Glomerular endothelial cell (primary cell): ENCODE data around the gene RSRC1. TPM values are rescaled to one million over a fixed set of nuclear protein-coding genes. Genes with fewer than 3 reads are reported as not detected.
"Not testable (repeated sequence)": the region's sequence is repeated elsewhere in the genome, so short reads cannot be mapped to it uniquely, and the experiment has no call there.

Experiments
- DNase-seq: peaks from one replicate; pipeline ENCODE4 v3.0.0-alpha.2; 2011; ENCODE audit warnings: low read depth, low spot score; ENCODE audit errors: extremely low read depth
- total RNA-seq: library from RNA; depleted of rRNA; stranded (reverse); fragments of >200 nt; gene quantifications from 2 replicates; pipeline ENCODE4 v1.2.3, GENCODE V29; 2015

The RSRC1 gene
- total RNA-seq, 1 donor from 2014 or later, result 26.9 TPM

DNA sequence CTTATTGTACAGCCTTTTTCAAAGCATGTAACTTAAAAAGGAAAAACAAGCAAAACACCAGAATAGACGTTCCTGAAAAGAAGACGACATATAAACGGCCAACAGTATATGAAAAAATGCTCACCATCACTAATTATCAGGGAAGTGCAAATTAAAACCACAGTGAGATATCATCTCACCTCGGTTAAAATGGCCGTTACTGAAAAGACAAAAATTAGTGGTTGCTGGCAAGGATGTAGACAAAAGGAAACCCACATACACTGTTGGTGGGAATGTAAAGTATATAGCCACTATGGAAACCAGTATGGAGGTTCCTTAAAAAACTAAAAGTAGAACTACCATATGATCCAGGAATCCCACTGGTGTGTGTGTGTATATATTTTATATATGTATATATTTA is 396.6 kb downstream of the RSRC1 start:
- no peak for DNase-seq

DNA sequence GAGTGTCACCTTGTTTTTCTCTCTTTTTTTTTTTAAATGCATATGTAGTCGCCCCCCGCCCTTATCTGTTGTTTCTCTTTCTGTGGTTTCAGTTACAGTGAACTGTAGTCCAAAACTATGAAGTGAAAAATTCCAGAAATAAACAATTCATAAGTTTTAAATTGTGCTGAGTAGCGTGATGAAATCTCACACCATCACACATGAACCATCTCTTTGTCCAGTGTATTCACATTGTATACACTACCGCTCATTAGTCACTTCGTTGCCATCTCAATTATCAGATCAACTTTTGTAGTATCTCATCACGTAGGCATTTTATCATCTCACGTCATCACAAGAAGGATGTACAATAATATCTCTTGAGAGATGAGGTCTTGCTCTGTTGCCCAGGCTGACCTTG is 398.6 kb downstream of the RSRC1 start:
- no peak for DNase-seq

DNA sequence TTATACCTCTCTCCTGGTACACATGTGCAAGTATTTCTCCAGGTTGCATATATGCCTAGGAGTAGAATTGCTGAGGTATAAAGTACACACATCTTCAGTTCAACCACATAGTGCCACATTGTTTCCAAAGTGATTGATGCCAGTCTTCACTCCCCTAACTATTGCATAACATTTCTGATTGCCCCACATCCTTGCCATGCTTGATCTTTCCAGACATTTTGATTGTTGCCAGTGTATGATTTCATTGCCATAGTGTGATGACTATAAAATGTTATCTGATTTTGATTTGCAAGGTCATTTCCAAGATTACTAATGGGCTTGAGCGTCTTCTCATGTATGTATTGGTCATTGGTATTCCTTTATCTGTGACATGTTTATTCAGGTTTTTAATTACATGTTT is 400.0 kb downstream of the RSRC1 start:
- no peak for DNase-seq

DNA sequence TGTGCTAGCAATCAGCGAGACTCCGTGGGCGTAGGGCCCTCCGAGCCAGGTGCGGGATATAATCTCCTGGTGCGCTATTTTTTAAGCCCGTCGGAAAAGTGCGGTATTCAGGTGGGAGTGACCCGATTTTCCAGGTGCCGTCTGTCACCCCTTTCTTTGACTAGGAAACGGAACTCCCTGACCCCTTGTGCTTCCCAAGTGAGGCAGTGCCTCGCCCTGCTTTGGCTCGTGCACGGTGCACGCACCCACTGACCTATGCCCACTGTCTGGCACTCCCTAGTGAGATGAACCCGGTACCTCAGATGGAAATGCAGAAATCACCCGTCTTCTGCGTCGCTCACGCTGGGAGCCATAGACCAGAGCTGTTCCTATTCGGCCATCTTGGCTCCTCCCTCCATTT is 406.8 kb downstream of the RSRC1 start:
- not testable (repeated sequence) for DNase-seq

DNA sequence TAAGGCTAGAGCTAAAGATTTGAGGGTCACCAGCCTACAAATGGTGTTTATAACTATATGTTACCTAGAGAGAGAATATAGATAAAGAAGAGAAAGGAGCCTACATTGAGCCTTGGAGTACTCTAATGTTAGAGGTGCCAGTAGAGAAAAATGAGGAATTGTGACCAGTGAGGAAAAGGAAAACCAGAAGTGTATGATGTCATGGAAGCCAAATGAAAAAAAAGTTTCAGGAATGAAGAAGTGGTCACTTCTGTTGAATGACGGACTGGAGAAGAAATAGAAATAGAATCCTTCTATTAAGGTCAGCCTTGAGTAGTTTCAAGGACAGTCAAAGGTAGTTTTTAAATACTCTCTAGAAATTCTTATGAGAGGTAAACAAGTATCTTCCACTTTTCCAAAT is 409.9 kb downstream of the RSRC1 start:
- DNase-seq, result no peak

DNA sequence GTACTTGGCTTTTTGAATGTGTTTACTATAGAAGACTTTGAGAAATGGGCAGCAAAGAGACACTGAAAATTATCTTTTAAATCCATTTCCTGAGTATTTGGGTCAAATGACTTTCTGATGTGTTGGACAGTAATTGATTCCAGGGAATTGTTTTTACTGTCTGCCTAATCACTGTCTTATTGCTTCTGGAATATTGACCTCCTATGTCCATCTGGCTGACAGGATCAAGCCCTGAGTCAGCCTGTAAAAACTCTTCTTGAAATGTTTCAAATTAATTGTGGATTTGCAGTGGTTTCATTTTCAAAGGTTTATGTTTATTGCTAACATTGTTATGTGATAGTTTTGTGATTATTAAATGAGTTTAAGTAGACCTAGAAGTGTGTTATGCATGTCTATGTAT is 410.5 kb downstream of the RSRC1 start:
- no peak for DNase-seq

DNA sequence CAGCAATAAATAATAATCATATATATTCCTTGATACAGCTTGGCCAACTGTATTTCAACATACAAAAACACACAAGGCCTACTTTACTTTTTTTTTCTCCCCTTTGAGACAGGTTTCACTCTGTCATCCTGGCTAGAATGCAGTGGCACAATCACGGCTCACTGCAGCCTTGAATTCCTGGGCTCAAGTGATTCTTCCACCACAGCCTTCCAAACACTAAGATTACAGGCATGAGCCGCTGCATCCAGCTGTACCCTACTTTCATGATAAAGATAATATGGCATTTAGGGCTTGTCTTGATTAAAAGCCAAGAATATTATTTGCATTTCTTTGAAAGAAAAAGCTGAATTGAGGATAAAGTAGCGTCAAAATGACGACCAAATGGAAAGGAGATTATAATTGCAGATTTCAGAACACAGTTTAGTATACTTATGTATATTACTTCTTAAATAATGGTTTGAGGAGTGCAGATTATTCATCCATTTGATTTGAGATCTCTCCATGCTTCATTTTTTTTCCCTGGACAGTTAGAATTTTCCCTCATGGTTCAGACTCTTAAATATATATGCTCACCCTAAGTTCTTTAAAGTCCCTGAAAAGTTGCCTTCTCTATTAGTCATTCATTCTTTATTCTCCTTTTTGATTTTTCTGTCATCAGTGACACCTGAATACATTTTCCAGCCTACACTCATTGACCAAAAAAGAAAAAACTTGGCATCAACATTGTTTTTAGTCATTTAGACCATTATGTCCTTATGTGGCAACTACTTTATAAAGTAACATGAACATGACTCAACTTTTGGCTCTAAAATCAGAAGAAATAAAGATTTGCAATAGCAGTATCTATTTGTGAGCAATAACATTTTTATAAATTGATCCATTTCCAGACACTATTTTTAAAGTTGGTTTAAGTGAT is 412.6 kb downstream of the RSRC1 start:
- DNase-seq, result no peak

DNA sequence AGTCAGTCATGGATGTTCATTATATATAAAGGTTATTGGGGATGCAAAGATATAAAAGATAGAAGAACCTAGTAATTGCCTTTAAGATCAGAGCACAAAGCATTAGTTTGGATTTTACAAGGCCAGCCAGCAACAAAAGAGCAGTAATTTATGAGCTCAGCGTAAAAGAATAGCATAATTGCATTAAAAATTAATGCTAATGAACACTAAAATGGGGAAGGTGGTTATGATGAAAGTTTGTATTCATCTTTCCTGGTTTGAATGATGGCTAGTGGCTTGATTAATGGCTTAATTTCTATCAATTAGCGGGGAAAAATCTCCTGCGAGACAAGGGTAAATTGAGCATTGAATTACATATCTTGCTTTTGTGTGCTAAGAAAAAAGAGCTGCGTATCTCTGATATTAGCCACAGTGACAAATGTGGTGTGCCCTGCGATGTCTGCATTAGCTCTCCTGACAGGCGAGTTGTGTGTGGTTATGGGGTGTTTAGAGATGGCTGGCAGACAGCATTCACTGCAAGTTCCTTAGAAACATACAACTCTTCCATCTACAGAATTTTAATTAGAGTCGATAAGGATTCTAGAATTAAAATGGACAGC is 418.3 kb downstream of the RSRC1 start:
- no peak for DNase-seq

DNA sequence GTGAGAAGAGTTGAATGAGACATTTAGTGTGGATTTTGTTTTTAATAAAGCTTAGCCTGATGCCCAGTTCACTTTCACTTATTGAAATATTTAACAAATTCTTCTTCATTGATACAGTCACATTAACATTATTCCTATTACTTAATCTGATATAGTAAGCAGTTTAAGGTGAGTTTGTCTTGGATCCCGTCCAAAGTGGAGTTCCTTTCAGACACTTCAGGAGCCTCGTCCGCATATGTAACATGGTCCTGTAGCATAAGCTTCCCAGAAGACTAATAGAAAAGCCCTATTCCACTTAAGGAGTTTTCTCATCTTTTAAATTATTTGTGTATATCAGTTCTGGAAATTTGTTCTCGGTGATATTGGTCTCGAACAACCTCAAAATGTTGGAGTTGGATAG is 421.4 kb downstream of the RSRC1 start:
- no peak for DNase-seq

DNA sequence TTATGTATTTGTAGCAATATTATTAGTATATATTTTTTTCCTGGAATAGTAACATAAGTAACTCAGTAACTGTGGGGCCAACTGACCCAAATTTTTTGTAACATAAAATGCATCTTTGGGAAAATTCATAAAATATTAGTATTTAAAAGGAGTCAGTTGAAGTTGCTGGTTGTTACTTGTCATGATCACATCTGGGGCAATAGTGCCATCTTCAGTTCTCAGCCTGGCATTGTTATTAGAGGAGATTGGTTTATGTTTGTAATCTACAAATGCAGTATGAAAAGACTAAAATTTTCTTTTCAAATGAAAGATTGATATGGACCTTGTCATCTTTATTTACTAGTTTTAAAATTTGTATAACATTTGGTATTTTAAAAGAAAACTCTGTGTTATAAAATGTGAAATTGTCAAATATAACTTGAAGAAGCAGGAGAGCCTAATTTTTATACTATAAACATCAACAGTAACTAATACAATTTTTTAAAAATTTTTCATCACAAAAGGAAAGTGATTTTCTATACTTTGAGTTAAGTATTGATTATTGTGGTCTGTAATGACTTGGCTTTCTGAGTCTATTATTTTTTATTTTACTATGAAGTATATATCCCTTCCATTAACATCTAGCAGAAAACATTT is 422.3 kb downstream of the RSRC1 start:
- peak; percentile 23 for DNase-seq

DNA sequence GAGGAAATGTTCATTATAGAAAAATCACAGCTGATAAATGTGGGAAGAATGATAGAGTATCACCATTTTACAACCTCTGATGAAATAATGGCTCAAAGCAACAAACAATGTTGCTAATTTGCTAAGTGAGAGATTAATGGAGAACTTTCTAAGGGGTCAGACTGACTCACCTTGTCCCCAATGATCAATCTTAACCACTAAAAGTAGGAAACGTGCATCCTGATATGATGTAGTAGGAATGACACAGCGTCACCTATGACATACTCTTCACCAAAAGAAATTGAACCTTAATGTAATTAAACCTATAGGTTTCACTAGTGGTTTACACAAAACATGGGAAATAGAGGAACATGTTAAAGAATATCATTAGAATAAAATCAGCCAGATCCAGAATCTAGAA is 426.0 kb downstream of the RSRC1 start:
- no peak for DNase-seq

DNA sequence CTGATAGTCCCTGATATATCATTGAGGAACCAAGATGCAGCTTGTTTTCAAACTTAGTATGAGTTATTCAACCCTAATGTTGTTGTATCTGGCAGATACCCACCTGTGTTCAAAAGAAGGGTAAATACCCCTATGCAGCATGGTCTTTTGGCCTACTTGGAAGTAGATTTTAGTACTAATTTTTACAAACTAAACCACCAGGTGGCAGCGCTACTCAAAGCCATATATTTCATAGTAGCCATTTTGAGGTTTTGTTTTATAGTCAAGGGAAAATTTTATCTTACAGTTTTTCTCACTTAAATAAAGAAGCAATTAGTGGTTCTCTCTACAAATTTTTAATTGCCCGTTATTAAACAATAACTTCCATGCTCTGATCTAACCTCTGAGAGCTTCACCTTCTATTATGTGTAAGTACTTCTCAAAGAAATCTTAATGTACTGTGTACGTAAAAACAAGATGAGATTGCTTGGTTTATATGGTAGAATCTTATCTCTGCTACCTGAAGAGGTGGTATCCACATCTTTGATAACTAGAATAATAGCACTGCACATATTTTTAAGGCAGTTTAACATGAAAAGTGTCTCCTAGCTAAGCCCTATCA is 429.6 kb downstream of the RSRC1 start:
- peak; percentile 45 for DNase-seq

DNA sequence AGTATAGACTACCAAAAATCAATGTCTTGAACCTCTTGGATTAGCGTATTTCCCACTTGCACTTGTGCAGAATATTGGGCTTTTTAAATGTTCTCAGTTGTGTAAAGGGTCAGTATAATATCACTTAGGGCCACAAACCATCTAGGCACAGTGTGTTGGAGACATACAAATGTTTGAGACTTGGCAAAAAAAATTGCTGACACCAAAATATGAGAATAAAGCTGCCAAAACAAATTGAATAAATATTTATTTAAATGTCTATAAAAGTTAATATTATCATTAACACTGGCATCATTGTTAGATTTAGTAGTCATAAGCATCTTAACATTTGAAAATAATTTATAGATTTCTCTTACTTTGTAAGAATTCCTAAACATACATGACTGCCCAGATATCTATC is 430.2 kb downstream of the RSRC1 start:
- DNase-seq, result no peak

DNA sequence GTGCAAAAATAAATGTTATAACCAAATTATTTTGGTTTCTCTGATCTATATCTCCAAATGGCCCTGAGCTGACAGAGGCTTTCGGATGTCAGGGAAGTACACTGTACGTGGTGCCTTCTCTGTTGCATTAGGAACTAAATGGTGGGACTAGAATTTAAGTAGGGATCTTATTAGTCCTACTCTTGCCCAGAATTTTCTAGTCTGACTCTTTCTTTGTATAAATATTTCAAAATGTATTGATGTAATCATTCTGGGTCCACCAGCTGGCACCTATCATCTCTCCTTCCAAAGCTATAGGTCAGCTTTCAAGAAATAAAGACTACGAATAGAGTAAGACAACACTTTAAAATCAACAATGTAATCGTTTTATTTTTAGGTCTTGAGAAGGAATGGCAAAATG is 438.8 kb downstream of the RSRC1 start:
- DNase-seq, result no peak

DNA sequence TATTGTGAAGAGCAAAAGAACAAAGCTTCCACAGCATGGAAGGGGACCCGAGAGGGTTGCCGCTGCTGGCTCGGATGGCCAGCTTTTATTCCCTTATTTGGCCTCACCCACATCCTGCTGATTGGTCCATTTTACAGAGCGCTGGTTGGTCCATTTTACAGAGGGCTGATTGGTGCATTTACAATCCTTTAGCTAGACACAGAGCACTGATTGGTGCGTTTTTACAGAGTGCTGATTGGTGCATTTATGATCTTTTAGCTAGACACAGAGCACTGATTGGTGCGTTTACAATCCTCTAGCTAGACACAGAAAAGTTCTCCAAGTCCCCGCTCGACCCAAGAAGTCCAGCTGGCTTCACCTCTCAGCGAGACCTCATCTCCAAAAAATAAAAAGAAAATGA is 440.0 kb downstream of the RSRC1 start:
- not testable (repeated sequence) for DNase-seq

DNA sequence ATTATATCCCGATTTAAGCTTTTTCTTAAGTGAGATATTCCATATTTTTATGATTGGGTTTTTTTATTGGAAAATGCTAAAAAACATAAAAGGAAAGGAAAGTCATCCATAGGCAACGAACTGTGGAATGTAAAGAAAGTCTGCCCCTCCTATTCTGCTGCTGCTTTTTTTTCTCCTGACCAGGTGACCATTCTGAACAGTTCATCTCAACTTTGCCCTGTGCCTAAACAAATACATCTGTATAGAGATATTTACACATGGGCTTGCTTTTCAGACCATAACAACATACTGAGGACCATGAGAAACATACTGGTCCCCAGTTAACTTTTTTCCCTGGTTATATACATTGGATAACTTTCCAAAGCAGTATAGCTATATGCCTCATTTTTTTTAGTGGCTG is 442.2 kb downstream of the RSRC1 start:
- DNase-seq, result no peak

DNA sequence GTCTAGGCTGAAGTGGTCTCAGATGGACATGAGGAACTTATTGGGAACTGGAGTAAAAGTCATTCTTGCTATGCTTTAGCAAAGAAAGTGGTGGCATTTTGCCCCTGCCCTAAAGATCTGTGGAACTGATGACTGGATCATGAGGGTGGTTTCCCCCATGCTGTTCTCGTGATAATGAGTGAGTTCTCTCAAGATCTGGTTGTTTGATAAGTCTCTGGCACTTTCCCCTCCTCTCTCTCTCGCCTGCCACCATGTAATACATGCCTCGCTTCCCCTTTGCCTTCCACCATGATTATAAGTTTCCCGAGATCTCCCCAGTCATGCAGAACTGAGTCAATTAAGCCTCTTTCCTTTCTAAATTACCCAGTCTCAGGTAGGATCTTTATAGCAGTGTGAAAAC is 449.6 kb downstream of the RSRC1 start:
- no peak for DNase-seq

DNA sequence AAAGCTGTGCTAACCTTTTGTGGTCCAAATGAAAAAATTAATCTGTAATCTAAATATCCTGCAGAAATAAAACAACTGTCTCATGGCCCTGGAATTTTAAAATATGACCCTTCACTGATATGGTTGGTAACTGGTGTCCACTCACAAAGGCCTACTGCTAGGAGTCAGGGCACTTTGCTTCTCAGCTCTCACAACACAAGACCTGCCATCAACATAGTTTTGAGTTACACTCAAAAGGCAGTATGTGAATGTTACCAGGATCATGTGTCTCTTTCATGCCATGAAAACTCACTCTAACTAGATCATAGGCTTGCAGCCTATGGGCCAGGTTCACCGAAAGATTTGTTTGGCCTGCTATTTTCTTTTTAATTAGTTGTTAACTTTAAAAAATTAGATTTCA is 451.1 kb downstream of the RSRC1 start:
- DNase-seq, result no peak

DNA sequence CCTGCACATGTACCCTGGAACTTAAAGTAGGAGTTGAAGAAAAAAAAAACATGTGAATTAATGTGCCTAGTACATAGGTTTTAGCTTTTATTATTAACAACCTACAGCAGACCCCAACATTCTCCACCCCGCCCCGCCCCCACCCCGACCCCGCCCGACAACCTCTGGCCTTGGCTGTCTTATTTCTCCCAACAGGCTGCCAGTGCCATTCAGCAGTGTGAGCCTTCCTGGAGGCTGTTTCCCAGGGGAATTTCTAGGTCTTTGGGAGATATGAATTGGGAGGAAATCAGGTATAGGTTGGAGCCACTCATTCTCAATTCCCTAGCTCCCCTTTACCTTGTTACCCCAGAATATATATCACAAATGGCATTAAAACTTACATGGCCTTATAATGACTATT is 452.8 kb downstream of the RSRC1 start:
- no peak for DNase-seq

DNA sequence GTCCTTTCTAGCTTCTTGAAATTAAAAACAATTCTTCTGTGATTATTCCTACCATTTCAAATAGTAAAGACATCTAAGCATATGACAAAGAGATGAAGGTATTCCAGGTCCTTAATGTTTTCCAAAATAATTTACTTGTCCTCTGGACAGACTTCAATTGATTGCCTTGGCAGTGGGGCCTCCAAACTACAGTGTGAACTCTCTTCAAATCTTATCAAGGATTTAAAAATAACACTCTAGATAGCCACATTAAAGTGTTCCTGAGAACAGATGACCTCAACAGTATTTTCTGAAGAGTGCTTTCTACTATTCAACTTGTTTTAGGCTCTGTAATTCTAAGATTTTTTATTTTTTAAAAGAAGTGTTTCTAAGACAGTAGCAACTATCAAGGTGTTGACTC is 453.2 kb downstream of the RSRC1 start:
- no peak for DNase-seq

DNA sequence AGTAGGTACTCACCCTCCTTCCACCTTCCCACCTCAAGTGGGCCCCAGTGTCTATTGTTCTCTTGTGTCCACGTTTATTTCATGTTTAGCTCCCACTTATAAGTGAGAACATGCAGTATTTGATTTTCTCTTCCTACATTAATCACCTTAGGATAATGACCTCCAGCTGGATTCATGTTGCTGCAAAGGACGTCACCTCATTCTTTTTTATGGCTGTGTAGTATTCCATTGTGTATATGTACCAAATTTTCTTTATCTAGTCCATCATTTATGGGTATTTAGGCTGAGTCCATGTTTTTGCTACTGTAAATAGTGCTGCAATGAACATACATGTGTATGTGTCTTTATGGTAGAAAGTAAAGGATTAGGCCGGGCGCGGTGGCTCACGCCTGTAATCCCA is 455.2 kb downstream of the RSRC1 start:
- DNase-seq, result no peak

DNA sequence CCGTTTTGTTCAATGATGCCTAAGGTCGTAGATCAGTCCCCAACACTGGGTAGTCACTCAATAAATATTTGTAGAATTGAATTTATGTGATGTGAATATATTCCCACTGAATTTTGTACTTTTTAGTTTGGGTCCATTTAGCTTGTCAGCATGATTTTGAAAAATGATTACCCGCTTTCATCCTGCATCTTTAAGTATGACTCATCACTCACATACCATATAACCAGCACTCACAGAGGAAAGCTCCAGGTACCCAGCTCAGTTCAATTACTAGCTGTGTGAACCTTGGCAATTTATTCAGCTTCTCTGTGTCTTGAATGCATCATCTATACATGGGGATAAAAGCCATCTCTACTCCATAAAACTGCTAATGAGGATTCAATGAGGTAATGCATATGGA is 458.9 kb downstream of the RSRC1 start:
- no peak for DNase-seq
